Spleen (tissue), 11 donors: ENCODE results near the gene TNS1. TPM values are rescaled to one million over a fixed set of nuclear protein-coding genes. Genes with fewer than 3 reads are reported as not detected.
A peak's percentile ranks its signal among the peaks of the same experiment; 100 is the strongest.

Source experiments
- DNase-seq: peaks from one replicate; pipeline ENCODE4 v3.0.0-alpha.2; 2020
- H3K27ac ChIP-seq, 8 donors: fragments of 200-600 bp; sonication (generic) in 7 of 8; 1 replicate in 4 of 8; 2 replicates in 4 of 8; pipeline versions ENCODE4 v1.5.0 to v1.8.0; 2016 to 2021; ENCODE audit warnings: inconsistent platforms in 4 of 8, mild to moderate bottlenecking in 4 of 8, moderate library complexity in 1 of 8
- H3K27me3 ChIP-seq, 7 donors: fragments of 200-600 bp; sonication (generic) in 6 of 7; replicated peaks in 1 of 7; 1 replicate in 4 of 7; 2 replicates in 3 of 7; pipeline versions ENCODE4 v1.5.0 to v1.8.0; 2016 to 2021; ENCODE audit warnings: inconsistent platforms in 3 of 7, mild to moderate bottlenecking in 1 of 7
- H3K36me3 ChIP-seq, 6 donors: fragments of 200-600 bp; sonication (generic) in 5 of 6; 1 replicate in 4 of 6; 2 replicates in 2 of 6; pipeline versions ENCODE4 v1.5.0 to v1.8.0; 2016 to 2021; ENCODE audit warnings: inconsistent platforms in 2 of 6
- H3K4me1 ChIP-seq, 6 donors: fragments of 200-600 bp; sonication (generic) in 5 of 6; 1 replicate in 3 of 6; 2 replicates in 3 of 6; pipeline versions ENCODE4 v1.5.0 to v1.8.0; 2016 to 2021; ENCODE audit warnings: inconsistent platforms in 3 of 6
- H3K4me3 ChIP-seq, 8 donors: fragments of 200-600 bp; sonication (generic) in 7 of 8; 1 replicate in 4 of 8; 2 replicates in 4 of 8; pipeline versions ENCODE4 v1.5.0 to v1.8.0; 2016 to 2021; ENCODE audit warnings: inconsistent platforms in 4 of 8, mild to moderate bottlenecking in 4 of 8, moderate library complexity in 2 of 8
- H3K9me3 ChIP-seq, 8 donors: fragments of 200-600 bp; sonication (generic) in 7 of 8; 1 replicate in 4 of 8; 2 replicates in 4 of 8; pipeline versions ENCODE4 v1.5.0 to v1.8.0; 2016 to 2021; ENCODE audit warnings: inconsistent platforms in 4 of 8
- POLR2A ChIP-seq, 3 donors: fragments of 450-650 bp; IDR thresholded peaks; one replicate each; pipeline ENCODE4 v1.5.1; 2017; ENCODE audit warnings: antibody characterized with exemption in 3 of 3, mild to moderate bottlenecking in 1 of 3
- POLR2AphosphoS5 ChIP-seq, 3 donors: sonication (generic); formaldehyde crosslinking; IDR thresholded peaks; one replicate each; pipeline ENCODE4 v1.5.1; 2017; ENCODE audit warnings: antibody characterized with exemption in 3 of 3
- WGBS, 5 donors: extraction: QIAGEN DNeasy Blood & Tissue Kit in 3 of 5; methylation state at CpG; one replicate each; pipeline versions ENCODE4 v1.1.5 to v1.1.7; 2013 to 2018; 5-methylcytosine and 5-hydroxymethylcytosine counted together
- intact Hi-C: fragments of 100-400 bp; cut with DNase I; formaldehyde crosslinking; loops from one replicate; pipeline ENCODE4 v1.15.0; 2023; ENCODE audit warnings: low total_unique reads
- polyA plus RNA-seq, 3 donors: library from polyadenylated mRNA; stranded (reverse); fragments of 200-250 nt; gene quantifications; one replicate each; pipeline ENCODE4 v1.2.1, GENCODE V29; 2013
- total RNA-seq, 7 donors: library from RNA; depleted of rRNA in 3 of 7; stranded (reverse); fragments of >200 nt in 3 of 7; fragmentation: NEBNext Ultra II Directional in 4 of 7; extraction: Animal tissue kit (Norgen Biotek cat#: 25700) in 4 of 7; gene quantifications; one replicate each; pipeline versions ENCODE4 v1.1.0 to v1.2.1, GENCODE V29; 2016 to 2021
- TF ChIP-seq, protein P1 (sequence below), 11 experiments: fragments of 200-600 bp in 7 of 11; fragments of 450-650 bp in 4 of 11; sonication (generic) in 4 of 11; IDR thresholded peaks in 8 of 11; conservative IDR thresholded peaks in 3 of 11; 1 replicate in 7 of 11; 2 replicates in 4 of 11; pipeline versions ENCODE4 v1.4.0 to v1.8.0; 2016 to 2021; ENCODE audit warnings: antibody characterized with exemption in 11 of 11, inconsistent platforms in 4 of 11, mild to moderate bottlenecking in 1 of 11
- donor health status: healthy with polysubstance abuse.
- donor health status: DM: no; HTN: no; CAD: no; lungs with moderate emphysema.
- donor health status: DM: no; HTN: no; CAD: no.
- donor health status: Bipolar disorder and iron deficiency.
- donor health status: healthy.
- donor health status: DM: no; HTN: no; CAD: no.
- donor health status: DM: yes; HTN: yes; CAD: no.

The TNS1 gene
- total and polyA plus RNA-seq, 10 donors, result 6.9 to 580 (median 246) TPM

DNA sequence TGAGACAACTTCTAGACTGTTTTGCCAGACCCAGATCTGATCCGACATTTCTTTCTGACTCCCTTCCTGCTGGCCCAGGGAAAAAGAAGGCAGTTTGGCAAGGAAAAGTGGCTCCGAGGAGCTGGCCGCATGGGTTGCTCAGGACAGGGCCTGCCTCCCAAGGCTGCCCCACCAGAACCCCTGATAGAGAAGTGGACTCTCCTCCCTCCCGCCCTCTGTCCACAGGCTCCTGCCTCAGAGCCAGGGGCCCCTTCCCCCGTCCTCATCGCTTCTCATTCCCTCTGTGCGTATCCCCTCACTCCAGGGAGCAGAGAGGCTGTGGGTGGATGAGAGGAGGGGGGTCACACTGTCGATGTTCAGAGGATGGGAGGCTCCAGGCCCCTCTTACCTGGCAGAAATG, 110.2 kb downstream of the TNS1 start:
- Histone ChIP-seq H3K36me3 (peaks cover 0 to 98% (median 41%) of the 10 kb centered on the region in 6 donors), H3K27ac (peak overlapping the region in 4 of 8 donors; percentile 17 to 46 (median 37)), H3K9me3 (no peaks in the 10 kb centered on the region), H3K4me1 (peaks cover 3 to 85% (median 39%) of the 10 kb centered on the region in 6 donors), H3K4me3 (no peak overlapping the region), H3K27me3 (no peaks in the 10 kb centered on the region)
- 75 to 87% (median 85%) methylated on average over 8 of the region's 8 CpGs for WGBS, 5 donors
- intact Hi-C loops, result no loop called here
- TF ChIP-seq POLR2A (IDR thresholded peaks at IDR 0.05) (no peak), POLR2AphosphoS5 (IDR thresholded peaks at IDR 0.05) (no peak)
- TF ChIP-seq, protein P1, sequence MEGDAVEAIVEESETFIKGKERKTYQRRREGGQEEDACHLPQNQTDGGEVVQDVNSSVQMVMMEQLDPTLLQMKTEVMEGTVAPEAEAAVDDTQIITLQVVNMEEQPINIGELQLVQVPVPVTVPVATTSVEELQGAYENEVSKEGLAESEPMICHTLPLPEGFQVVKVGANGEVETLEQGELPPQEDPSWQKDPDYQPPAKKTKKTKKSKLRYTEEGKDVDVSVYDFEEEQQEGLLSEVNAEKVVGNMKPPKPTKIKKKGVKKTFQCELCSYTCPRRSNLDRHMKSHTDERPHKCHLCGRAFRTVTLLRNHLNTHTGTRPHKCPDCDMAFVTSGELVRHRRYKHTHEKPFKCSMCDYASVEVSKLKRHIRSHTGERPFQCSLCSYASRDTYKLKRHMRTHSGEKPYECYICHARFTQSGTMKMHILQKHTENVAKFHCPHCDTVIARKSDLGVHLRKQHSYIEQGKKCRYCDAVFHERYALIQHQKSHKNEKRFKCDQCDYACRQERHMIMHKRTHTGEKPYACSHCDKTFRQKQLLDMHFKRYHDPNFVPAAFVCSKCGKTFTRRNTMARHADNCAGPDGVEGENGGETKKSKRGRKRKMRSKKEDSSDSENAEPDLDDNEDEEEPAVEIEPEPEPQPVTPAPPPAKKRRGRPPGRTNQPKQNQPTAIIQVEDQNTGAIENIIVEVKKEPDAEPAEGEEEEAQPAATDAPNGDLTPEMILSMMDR (IDR thresholded peaks at IDR 0.05 in 8 of 11, conservative IDR thresholded peaks at IDR 0.05 in 3 of 11), result no peak
- DNase-seq, result no peak

GRCh38 chr2:217890445-217890844, 112.3 kb downstream of the TNS1 start:
- TF ChIP-seq, protein P1 (IDR thresholded peaks at IDR 0.05 in 8 of 11, conservative IDR thresholded peaks at IDR 0.05 in 3 of 11), result no peak
- TF ChIP-seq POLR2A (IDR thresholded peaks at IDR 0.05) (no peak), POLR2AphosphoS5 (IDR thresholded peaks at IDR 0.05) (peak in 2 of 3 donors; percentile 29 to 38)
- Histone ChIP-seq H3K9me3 (no peaks in the 10 kb centered on the region), H3K4me3 (no peak overlapping the region), H3K27ac (peak overlapping the region in 4 of 8 donors; percentile 4 to 50 (median 34)), H3K27me3 (no peaks in the 10 kb centered on the region), H3K4me1 (peaks cover 3 to 86% (median 43%) of the 10 kb centered on the region in 6 donors), H3K36me3 (peaks cover 0 to 98% (median 49%) of the 10 kb centered on the region in 6 donors)
- no peak for DNase-seq
- intact Hi-C loops, result no loop called here
- 60 to 79% (median 72%) methylated on average over 4 of the region's 4 CpGs for WGBS, 5 donors

- no peak for DNase-seq
- Histone ChIP-seq H3K27me3 (no peaks in the 10 kb centered on the region), H3K36me3 (peaks cover 0 to 98% (median 50%) of the 10 kb centered on the region in 6 donors), H3K4me3 (no peak overlapping the region), H3K27ac (peak overlapping the region in 3 of 8 donors; percentile 23 to 50 (median 30)), H3K9me3 (no peaks in the 10 kb centered on the region), H3K4me1 (peaks cover 3 to 78% (median 38%) of the 10 kb centered on the region in 6 donors)
- TF ChIP-seq POLR2AphosphoS5 (IDR thresholded peaks at IDR 0.05), result peak in 2 of 3 donors; percentile 36 to 45
- TF ChIP-seq, protein P1 (IDR thresholded peaks at IDR 0.05 in 8 of 11, conservative IDR thresholded peaks at IDR 0.05 in 3 of 11), result no peak
- intact Hi-C loops, result loop anchor here (5.0 kb wide), 1 partner anchor 102 kb away; no protein-coding TSS in a partner anchor
- 79 to 93% (median 81%) methylated on average over 5 of the region's 5 CpGs for WGBS, 5 donors
Observed at GRCh38 chr2:217889656-217890055, 113.1 kb downstream of the TNS1 start.

GRCh38 chr2:217887841-217888701, 114.7 kb downstream of the TNS1 start:
- TF ChIP-seq POLR2AphosphoS5 (IDR thresholded peaks at IDR 0.05) (peak in 2 of 3 donors; percentile 73 to 83), POLR2A (IDR thresholded peaks at IDR 0.05) (no peak)
- TF ChIP-seq, protein P1 (IDR thresholded peaks at IDR 0.05 in 8 of 11, conservative IDR thresholded peaks at IDR 0.05 in 3 of 11), result no peak
- intact Hi-C loops, result loop anchor here (5.0 kb wide), 1 partner anchor 101 kb away; no protein-coding TSS in a partner anchor
- Histone ChIP-seq H3K27me3 (no peaks in the 10 kb centered on the region), H3K4me1 (peaks cover 3 to 64% (median 36%) of the 10 kb centered on the region in 6 donors), H3K27ac (peak overlapping the region in 7 of 8 donors; percentile 1 to 58 (median 23)), H3K36me3 (peaks cover 0 to 98% (median 48%) of the 10 kb centered on the region in 6 donors), H3K9me3 (no peaks in the 10 kb centered on the region), H3K4me3 (no peak overlapping the region)
- WGBS, 5 donors, result 34 to 78% (median 70%) methylated on average over 16 of the region's 16 CpGs
- peak; percentile 83 for DNase-seq
